Testis (tissue), 3 donors: ENCODE data around the gene CFD. TPM values are rescaled to one million over a fixed set of nuclear protein-coding genes. Genes with fewer than 3 reads are reported as not detected.
"Not testable (repeated sequence)": the region's sequence is repeated elsewhere in the genome, so short reads cannot be mapped to it uniquely, and the experiment has no call there.

Experiments used
- DNase-seq: peaks from one replicate; pipeline ENCODE4 v3.0.0-alpha.2; 2019
- H3K27ac ChIP-seq, 2 donors: fragments of 200-600 bp; sonication (generic); one replicate each; pipeline ENCODE4 v1.5.1; 2019
- H3K27me3 ChIP-seq: fragments of 200-600 bp; sonication (generic); one replicate; pipeline ENCODE4 v1.5.1; 2019
- H3K36me3 ChIP-seq: fragments of 200-600 bp; sonication (generic); one replicate; pipeline ENCODE4 v1.5.1; 2017; ENCODE audit warnings: low read depth; ENCODE audit errors: missing control alignments
- H3K4me1 ChIP-seq: fragments of 200-600 bp; sonication (generic); one replicate; pipeline ENCODE4 v1.5.1; 2019
- H3K4me3 ChIP-seq, 2 donors: fragments of 200-600 bp; sonication (generic); one replicate each; pipeline ENCODE4 v1.5.1; 2017 to 2019
- H3K9me3 ChIP-seq: fragments of 200-600 bp; sonication (generic); one replicate; pipeline ENCODE4 v1.5.1; 2017
- CTCF ChIP-seq, 3 experiments: fragments of 450-650 bp in 2 of 3; fragments of 200-600 bp in 1 of 3; sonication (generic) in 1 of 3; IDR thresholded peaks; one replicate each; pipeline ENCODE4 v1.5.1; 2016 to 2019; ENCODE audit warnings: antibody characterized with exemption in 3 of 3, mild to moderate bottlenecking in 2 of 3, moderate library complexity in 1 of 3
- POLR2A ChIP-seq: fragments of 450-650 bp; IDR thresholded peaks from one replicate; pipeline ENCODE4 v1.6.1; 2017; ENCODE audit warnings: antibody characterized with exemption, mild to moderate bottlenecking, moderate library complexity
- WGBS, 2 donors: methylation state at CpG; one replicate each; pipeline ENCODE4 v1.1.5; 2018; 5-methylcytosine and 5-hydroxymethylcytosine counted together
- intact Hi-C: fragments of 100-400 bp; cut with DNase I; formaldehyde crosslinking; loops from one replicate; pipeline ENCODE4 v1.15.1; 2023; ENCODE audit warnings: low total_unique reads
- polyA plus RNA-seq: library from polyadenylated mRNA; stranded (reverse); fragments of 350-450 nt; fragmentation: Illumina TruSeq; extraction: RNeasy Lipid Tissue Mini Kit (QIAGEN cat#74804); gene quantifications from one replicate; pipeline ENCODE4 v1.2.3, GENCODE V29; 2014; ENCODE audit warnings: low read depth, low replicate concordance; ENCODE audit not compliant: insufficient read depth
- total RNA-seq, 2 donors: library from RNA; depleted of rRNA; stranded (reverse); fragments of >200 nt; gene quantifications; one replicate each; pipeline ENCODE4 v1.2.3, GENCODE V29; 2016

Gene CFD
- total and polyA plus RNA-seq, 3 donors from 2014 or later, result 83.1 to 185 (median 84.3) TPM

DNA sequence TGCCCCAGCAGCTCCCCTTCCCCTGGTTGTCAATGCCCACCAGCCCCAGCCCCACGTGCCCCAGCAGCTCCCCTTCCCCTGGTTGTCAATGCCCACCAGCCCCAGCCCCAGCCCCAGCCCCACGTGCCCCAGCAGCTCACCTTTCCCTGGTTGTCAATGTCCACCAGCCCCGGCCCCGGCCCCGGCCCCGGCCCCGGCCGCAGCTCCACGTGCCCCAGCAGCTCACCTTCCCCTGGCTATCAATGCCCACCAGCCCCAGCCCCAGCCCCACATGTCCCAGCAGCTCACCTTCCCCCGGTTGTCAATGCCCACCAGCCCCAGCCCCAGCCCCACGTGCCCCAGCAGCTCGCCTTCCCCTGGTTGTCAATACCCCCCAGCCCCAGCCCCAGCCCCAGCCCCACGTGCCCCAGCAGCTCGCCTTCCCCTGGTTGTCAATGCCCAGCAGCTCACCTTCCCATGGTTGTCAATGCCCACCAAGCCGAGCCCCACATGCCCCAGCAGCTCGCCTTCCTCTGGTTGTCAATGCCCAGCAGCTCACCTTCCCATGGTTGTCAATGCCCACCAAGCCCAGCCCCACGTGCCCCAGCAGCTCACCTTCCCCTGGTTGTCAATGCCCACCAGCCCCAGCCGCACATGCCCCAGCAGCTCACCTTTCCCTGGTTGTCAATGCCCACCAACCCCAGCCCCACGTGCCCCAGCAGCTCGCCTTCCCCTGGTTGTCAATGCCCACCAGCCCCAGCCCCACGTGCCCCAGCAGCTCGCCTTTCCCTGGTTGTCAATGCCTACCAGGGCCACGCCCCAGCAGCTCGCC is 19.5 kb downstream of the CFD start:
- H3K4me3 ChIP-seq, intact Hi-C loops, H3K27me3 ChIP-seq, H3K4me1 ChIP-seq, H3K36me3 ChIP-seq, H3K27ac ChIP-seq, DNase-seq, H3K9me3 ChIP-seq: not testable (repeated sequence)
- whole genome bisulfite sequencing, 2 donors, result 84 to 87% methylated on average over 14 to 17 of the region's 24 CpGs

- intact Hi-C loops, result no loop called here
- Histone ChIP-seq H3K36me3 (no peaks in the 10 kb centered on the region), H3K27ac (no peak overlapping the region), H3K27me3 (no peaks in the 10 kb centered on the region), H3K4me3 (no peak overlapping the region), H3K9me3 (no peaks in the 10 kb centered on the region), H3K4me1 (no peaks in the 10 kb centered on the region)
- TF ChIP-seq POLR2A (no peak), CTCF (IDR thresholded peaks at IDR 0.05) (no peak)
- WGBS, 2 donors, result 91 to 96% methylated on average over 17 to 37 of the region's 37 CpGs
- no peak for DNase-seq
These were observed 20.4 kb downstream of the CFD start for GRCh38 chr19:879711-880438.

DNA sequence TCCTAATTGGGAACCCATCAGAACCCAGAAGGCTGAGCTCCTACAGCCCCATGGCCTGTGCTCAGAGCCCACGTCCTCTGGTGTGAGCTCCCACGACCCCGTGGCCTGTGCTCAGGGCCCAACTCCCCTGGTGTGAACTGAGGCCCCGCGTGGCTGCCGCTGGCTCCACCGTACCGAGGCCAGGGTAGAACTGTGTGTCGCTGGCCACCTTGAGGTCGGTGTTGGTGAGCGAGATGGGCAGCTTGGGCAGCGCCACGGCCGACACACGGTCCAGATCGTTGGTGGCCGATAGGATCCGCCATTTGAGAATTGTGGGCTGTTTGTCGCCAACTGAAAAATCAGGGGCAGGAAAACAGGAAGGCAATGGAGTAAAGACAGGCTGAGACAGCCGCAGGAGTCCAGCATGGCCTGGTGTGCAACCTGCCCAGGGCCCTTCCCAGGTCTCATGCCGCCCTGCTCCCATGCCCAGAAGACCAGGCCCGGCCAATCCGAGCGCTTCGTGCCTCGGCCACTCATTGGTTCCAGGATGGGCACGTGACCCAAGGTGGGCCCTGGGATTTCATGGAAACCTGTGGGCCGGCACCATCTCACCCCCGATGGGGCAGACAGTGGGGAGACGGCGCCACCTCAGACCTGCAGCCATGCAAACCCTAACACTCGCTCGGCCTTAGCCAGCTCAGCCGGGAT is 22.1 kb downstream of the CFD start:
- TF ChIP-seq CTCF (IDR thresholded peaks at IDR 0.05) (no peak), POLR2A (no peak)
- DNase-seq, result no peak
- Histone ChIP-seq H3K27ac (no peak overlapping the region), H3K9me3 (no peaks in the 10 kb centered on the region), H3K36me3 (no peaks in the 10 kb centered on the region), H3K4me1 (no peaks in the 10 kb centered on the region), H3K4me3 (no peak overlapping the region), H3K27me3 (no peaks in the 10 kb centered on the region)
- WGBS, 2 donors, result 96 to 97% methylated on average over 22 to 34 of the region's 34 CpGs
- intact Hi-C loops, result no loop called here

- Histone ChIP-seq H3K36me3 (no peaks in the 10 kb centered on the region), H3K9me3 (no peaks in the 10 kb centered on the region), H3K4me1 (no peaks in the 10 kb centered on the region), H3K27me3 (no peaks in the 10 kb centered on the region), H3K4me3 (no peak overlapping the region), H3K27ac (no peak overlapping the region)
- WGBS, 2 donors, result 92 to 93% methylated on average over 30 of the region's 30 CpGs
- DNase-seq, result no peak
- no peak for TF ChIP-seq CTCF (IDR thresholded peaks at IDR 0.05)
- no peak for TF ChIP-seq POLR2A
- intact Hi-C loops, result no loop called here
These were observed 23.5 kb downstream of the CFD start for GRCh38 chr19:882871-883497.
